GM23248 (cell line): ENCODE results near the gene CROCC2. TPM values are rescaled to one million over a fixed set of nuclear protein-coding genes. Genes with fewer than 3 reads are reported as not detected.

Source experiments
- DNase-seq: peaks from one replicate; pipeline ENCODE4 v3.0.0-alpha.2; 2015
- H2AFZ ChIP-seq: fragments of 200-600 bp; sonication (generic); 2 replicates; pipeline ENCODE4 v1.6.1; 2016; ENCODE audit warnings: antibody characterized with exemption
- H3F3A ChIP-seq: fragments of 200-600 bp; sonication (generic); 2 replicates; pipeline ENCODE4 v1.6.1; 2016; ENCODE audit warnings: mild to moderate bottlenecking, antibody characterized with exemption, mixed run types; ENCODE audit not compliant: insufficient read depth
- H3K27ac ChIP-seq: fragments of 200-600 bp; sonication (generic); 2 replicates; pipeline ENCODE4 v1.5.1; 2016; ENCODE audit warnings: mild to moderate bottlenecking
- H3K27me3 ChIP-seq: fragments of 200-600 bp; sonication (generic); replicated peaks from 2 replicates; pipeline ENCODE4 v1.6.1; 2016; ENCODE audit warnings: mild to moderate bottlenecking; ENCODE audit not compliant: insufficient read depth
- H3K36me3 ChIP-seq: fragments of 200-600 bp; sonication (generic); 2 replicates; pipeline ENCODE4 v1.6.1; 2016; ENCODE audit warnings: low read depth, mild to moderate bottlenecking
- H3K4me1 ChIP-seq: fragments of 200-600 bp; sonication (generic); 2 replicates; pipeline ENCODE4 v1.6.1; 2016; ENCODE audit warnings: mild to moderate bottlenecking; ENCODE audit not compliant: insufficient read depth
- H3K4me2 ChIP-seq: fragments of 200-600 bp; sonication (generic); one replicate; pipeline ENCODE4 v1.6.1; 2016; ENCODE audit warnings: mild to moderate bottlenecking; ENCODE audit not compliant: unreplicated experiment
- H3K4me3 ChIP-seq: fragments of 200-600 bp; sonication (generic); 2 replicates; pipeline ENCODE4 v1.5.1; 2016; ENCODE audit warnings: mild to moderate bottlenecking
- H3K79me2 ChIP-seq: fragments of 200-600 bp; sonication (generic); 2 replicates; pipeline ENCODE4 v1.6.1; 2016; ENCODE audit warnings: mild to moderate bottlenecking; ENCODE audit not compliant: insufficient read depth
- H3K9ac ChIP-seq: fragments of 200-600 bp; sonication (generic); 2 replicates; pipeline ENCODE4 v1.6.1; 2016; ENCODE audit warnings: mild to moderate bottlenecking
- H3K9me2 ChIP-seq: fragments of 200-600 bp; sonication (generic); 2 replicates; pipeline ENCODE4 v1.6.1; 2016; ENCODE audit warnings: mixed run types, mild to moderate bottlenecking, moderate library complexity; ENCODE audit not compliant: insufficient read depth
- H3K9me3 ChIP-seq: fragments of 200-600 bp; sonication (generic); one replicate; pipeline ENCODE4 v1.6.1; 2017; ENCODE audit warnings: low read depth
- H4K20me1 ChIP-seq: fragments of 200-600 bp; sonication (generic); 2 replicates; pipeline ENCODE4 v1.6.0; 2016; ENCODE audit not compliant: insufficient read depth
- EZH2 ChIP-seq: fragments of 200-600 bp; sonication (generic); IDR thresholded peaks from 2 replicates; pipeline ENCODE4 v1.6.1; 2018; ENCODE audit warnings: antibody characterized with exemption, mild to moderate bottlenecking; ENCODE audit not compliant: insufficient read depth, poor library complexity, severe bottlenecking
- EZH2phosphoT487 ChIP-seq: fragments of 200-600 bp; sonication (generic); IDR thresholded peaks from 2 replicates; pipeline ENCODE4 v1.6.1; 2018; ENCODE audit warnings: antibody characterized with exemption, moderate library complexity, mild to moderate bottlenecking, low read depth; ENCODE audit not compliant: insufficient read depth
- WGBS, 2 experiments: methylation state at CpG; one replicate each; pipeline ENCODE4 v1.1.6; 2015 to 2017; ENCODE audit warnings: low lambda C conversion rate in 2 of 2, low coverage in 1 of 2; ENCODE audit errors: missing lambda C conversion rate in 2 of 2; 5-methylcytosine and 5-hydroxymethylcytosine counted together
- in situ Hi-C: fragments of 300-500 bp; cut with MboI; formaldehyde crosslinking; loops from 2 replicates; pipeline ENCODE4 v1.15.0; 2020
- polyA plus RNA-seq: library from polyadenylated mRNA; unstranded; fragments of >200 nt; fragmentation: Nextera tagmentation; extraction: Ambion mirVana; gene quantifications from 2 replicates; pipeline ENCODE4 v1.2.1, GENCODE V29; 2016
- total RNA-seq: library from RNA; depleted of rRNA; stranded (reverse); fragments of >200 nt; shearing (Covaris generic); gene quantifications from 2 replicates; pipeline ENCODE4 v1.2.3, GENCODE V29; 2014

Gene CROCC2
- total and polyA plus RNA-seq, 2 experiments from 2014 or later: under 0.01 TPM; not detected in 1

- Histone ChIP-seq H3K27me3 (no peaks in the 10 kb centered on the region), H3K4me3 (no peak overlapping the region), H3K36me3 (no peaks in the 10 kb centered on the region), H3K4me1 (peaks cover 8% of the 10 kb centered on the region; the same call in 1 of the 2 replicates), H3K27ac (no peak overlapping the region), H3K9me2 (no peaks in the 10 kb centered on the region), H3K79me2 (no peaks in the 10 kb centered on the region), H2AFZ (no peak overlapping the region), H3K9ac (no peak overlapping the region), H3F3A (no peaks in the 10 kb centered on the region), H3K4me2 (no peak overlapping the region), H4K20me1 (no peaks in the 10 kb centered on the region), H3K9me3 (no peaks in the 10 kb centered on the region)
- DNase-seq: no peak
- in situ Hi-C loops: no loop called here
- no peak for TF ChIP-seq EZH2
- no peak for TF ChIP-seq EZH2phosphoT487
- 78% methylated on average over 14 of the region's 14 CpGs for WGBS, 2 experiments
Measured at GRCh38 chr2:240953426-240954410, 47.6 kb downstream of the CROCC2 start.

- H3K9me2 ChIP-seq: no peaks in the 10 kb centered on the region
- 70 to 72% methylated on average over 15 of the region's 15 CpGs for WGBS, 2 experiments
- H3K4me3 ChIP-seq: no peak overlapping the region
- H2AFZ ChIP-seq: no peak overlapping the region
- in situ Hi-C loops: no loop called here
- no peak for TF ChIP-seq EZH2
- no peak for TF ChIP-seq EZH2phosphoT487
- DNase-seq: no peak
- H3K9me3 ChIP-seq: no peaks in the 10 kb centered on the region
- H3K4me2 ChIP-seq: no peak overlapping the region
- no peaks in the 10 kb centered on the region for H3K79me2 ChIP-seq
- H3K27ac ChIP-seq: no peak overlapping the region
- no peaks in the 10 kb centered on the region for H3K27me3 ChIP-seq
- H4K20me1 ChIP-seq: no peaks in the 10 kb centered on the region
- H3F3A ChIP-seq: no peaks in the 10 kb centered on the region
- no peak overlapping the region for H3K9ac ChIP-seq
- no peaks in the 10 kb centered on the region for H3K36me3 ChIP-seq
- peaks cover 8% of the 10 kb centered on the region; the same call in 1 of the 2 replicates for H3K4me1 ChIP-seq
Measured at GRCh38 chr2:240954436-240955305, 48.5 kb downstream of the CROCC2 start.

- Histone ChIP-seq H3F3A (no peaks in the 10 kb centered on the region), H4K20me1 (no peaks in the 10 kb centered on the region), H3K79me2 (no peaks in the 10 kb centered on the region), H3K9ac (no peak overlapping the region), H3K9me2 (no peaks in the 10 kb centered on the region), H3K27me3 (no peaks in the 10 kb centered on the region), H3K4me1 (peaks cover 8% of the 10 kb centered on the region; the same call in 1 of the 2 replicates), H3K4me2 (no peak overlapping the region), H3K36me3 (no peaks in the 10 kb centered on the region), H2AFZ (no peak overlapping the region), H3K27ac (no peak overlapping the region), H3K9me3 (no peaks in the 10 kb centered on the region), H3K4me3 (no peak overlapping the region)
- in situ Hi-C loops: no loop called here
- no peak for TF ChIP-seq EZH2
- no peak for TF ChIP-seq EZH2phosphoT487
- no peak for DNase-seq
- WGBS, 2 experiments: 85 to 86% methylated on average over 17 of the region's 17 CpGs
Measured at GRCh38 chr2:240955306-240956170, 49.4 kb downstream of the CROCC2 start.
